RWPE2 (cell line): Measurements from ENCODE around the gene FOXK2.
A peak's percentile ranks its signal among the peaks of the same experiment; 100 is the strongest.

Experiments used
- ATAC-seq: fragments of 200-7000 bp; cut with Tn5 transposase; 3 replicates; pipeline ENCODE4 v1.9.1; 2021; ENCODE audit warnings: low read depth
- DNase-seq: peaks from one replicate; pipeline ENCODE4 v3.0.0-alpha.2; 2020; ENCODE audit warnings: low spot score
- H3K27ac ChIP-seq: fragments of 450-650 bp; 2 replicates; pipeline ENCODE4 v1.5.1; 2017; ENCODE audit warnings: mild to moderate bottlenecking; ENCODE audit not compliant: poor library complexity, severe bottlenecking
- H3K27me3 ChIP-seq: fragments of 250-450 bp; sonication (Bioruptor Pico); 2 replicates; pipeline ENCODE4 v1.5.1; 2021; ENCODE audit warnings: mild to moderate bottlenecking, moderate library complexity; ENCODE audit not compliant: insufficient read depth, poor library complexity, severe bottlenecking
- H3K36me3 ChIP-seq: fragments of 250-450 bp; sonication (Bioruptor Pico); 2 replicates; pipeline ENCODE4 v1.5.1; 2020; ENCODE audit warnings: low read depth, mild to moderate bottlenecking, moderate library complexity
- H3K4me1 ChIP-seq: fragments of 250-450 bp; sonication (Bioruptor Pico); 2 replicates; pipeline ENCODE4 v1.5.1; 2021; ENCODE audit warnings: mild to moderate bottlenecking, moderate library complexity; ENCODE audit not compliant: insufficient read depth, poor library complexity, severe bottlenecking
- H3K4me3 ChIP-seq: fragments of 250-450 bp; sonication (Bioruptor Pico); 2 replicates; pipeline ENCODE4 v1.5.1; 2021; ENCODE audit warnings: mild to moderate bottlenecking, moderate library complexity; ENCODE audit not compliant: severe bottlenecking
- H3K9me3 ChIP-seq: fragments of 250-450 bp; sonication (Bioruptor Pico); 2 replicates; pipeline ENCODE4 v1.5.1; 2021; ENCODE audit warnings: mild to moderate bottlenecking, moderate library complexity; ENCODE audit not compliant: severe bottlenecking
- CTCF ChIP-seq: fragments of 450-650 bp; IDR thresholded peaks from one replicate; pipeline ENCODE4 v1.5.1; 2017; ENCODE audit warnings: mild to moderate bottlenecking, moderate library complexity; ENCODE audit not compliant: poor library complexity, severe bottlenecking

The FOXK2 gene

DNA sequence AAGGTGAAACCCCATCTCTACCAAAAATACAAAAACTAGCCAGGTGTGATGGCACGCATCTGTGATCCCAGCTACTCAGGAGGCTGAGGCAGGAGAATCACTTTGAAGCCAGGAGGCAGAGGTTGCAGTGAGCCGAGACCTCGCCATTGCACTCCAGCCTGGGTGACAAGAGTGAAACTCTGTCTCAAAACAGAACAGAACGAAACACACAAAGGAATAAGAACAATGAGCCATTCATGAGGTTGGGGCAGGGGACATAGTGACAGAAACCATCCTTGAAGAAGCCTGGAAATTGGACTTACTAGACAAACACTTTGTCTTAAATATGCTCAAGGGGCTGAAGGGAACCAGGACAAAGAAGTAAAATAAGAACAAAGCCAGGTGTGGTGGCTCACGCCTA lies 89.3 kb downstream of the FOXK2 start:
- Histone ChIP-seq H3K9me3 (no peaks in the 10 kb centered on the region), H3K36me3 (peaks cover 53% of the 10 kb centered on the region), H3K27me3 (no peaks in the 10 kb centered on the region), H3K4me3 (no peak overlapping the region), H3K27ac (no peak overlapping the region), H3K4me1 (no peaks in the 10 kb centered on the region)
- no peak for ATAC-seq
- no peak for TF ChIP-seq CTCF
- DNase-seq = no peak

- ATAC-seq (no peak), DNase-seq (no peak)
- Histone ChIP-seq H3K9me3 (no peaks in the 10 kb centered on the region), H3K27ac (no peak overlapping the region), H3K4me1 (no peaks in the 10 kb centered on the region), H3K36me3 (peaks cover 48% of the 10 kb centered on the region), H3K4me3 (no peak overlapping the region), H3K27me3 (no peaks in the 10 kb centered on the region)
- no peak for TF ChIP-seq CTCF
These were observed 90.1 kb downstream of the FOXK2 start for GRCh38 chr17:82609655-82610054.

DNA sequence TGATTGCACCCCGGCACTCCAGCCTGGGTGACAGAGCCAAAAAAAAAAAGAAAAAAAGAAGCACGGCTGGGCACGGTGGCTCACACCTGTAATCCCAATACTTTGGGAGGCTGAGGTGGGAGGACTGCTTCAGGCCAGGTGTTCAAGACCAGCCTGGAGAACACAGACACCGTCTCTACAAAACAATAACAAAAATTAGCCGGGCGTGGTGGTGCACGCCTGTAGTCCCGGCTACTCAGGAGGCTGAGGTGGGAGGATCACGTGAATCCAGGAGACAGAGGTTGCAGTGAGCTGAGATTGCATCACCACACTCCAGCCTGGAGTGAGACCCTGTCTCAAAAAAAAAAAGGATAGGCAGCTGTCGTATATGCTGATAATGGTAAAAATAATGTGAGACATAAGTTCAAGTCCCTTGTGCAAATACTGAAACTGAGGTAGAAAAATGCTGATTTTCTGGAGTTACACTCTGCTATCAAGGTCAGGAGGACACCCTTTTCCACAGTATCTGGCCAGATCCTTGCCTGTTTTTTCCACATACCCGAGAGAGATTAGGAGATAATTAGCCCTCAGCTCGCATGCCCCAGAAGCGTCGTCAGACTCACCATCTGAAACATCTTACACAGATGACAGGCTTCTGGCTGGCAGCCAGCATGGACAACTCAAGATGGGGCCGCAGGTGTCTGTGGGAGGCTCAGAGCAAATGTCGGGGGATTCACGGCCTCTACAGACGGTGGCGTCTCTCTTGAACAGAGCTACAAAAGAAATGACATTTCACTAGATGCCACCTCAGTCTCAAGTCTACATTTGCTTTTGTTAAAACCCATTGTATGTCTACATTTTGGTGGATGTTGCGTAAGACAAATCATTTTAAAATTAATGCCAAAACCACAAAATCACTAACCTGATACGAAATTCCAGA lies 91.9 kb downstream of the FOXK2 start:
- Histone ChIP-seq H3K27me3 (no peaks in the 10 kb centered on the region), H3K4me1 (no peaks in the 10 kb centered on the region), H3K4me3 (no peak overlapping the region), H3K27ac (no peak overlapping the region), H3K9me3 (no peaks in the 10 kb centered on the region), H3K36me3 (peaks cover 55% of the 10 kb centered on the region)
- ATAC-seq (no peak), DNase-seq (no peak)
- TF ChIP-seq CTCF = no peak

- H3K9me3 ChIP-seq = no peaks in the 10 kb centered on the region
- ATAC-seq (peak; percentile 48), DNase-seq (no peak)
- no peak overlapping the region for H3K27ac ChIP-seq
- no peak for TF ChIP-seq CTCF
- H3K4me1 ChIP-seq = no peaks in the 10 kb centered on the region
- no peaks in the 10 kb centered on the region for H3K27me3 ChIP-seq
- H3K4me3 ChIP-seq = no peak overlapping the region
- H3K36me3 ChIP-seq = peaks cover 61% of the 10 kb centered on the region
These were observed 94.0 kb downstream of the FOXK2 start for GRCh38 chr17:82613283-82614094.
